ENCODE results near the gene KMT2A.

Gene KMT2A

GRCh38 chr11:118488480-118489109, 52.3 kb downstream of the KMT2A start:
- Histone ChIP-seq H3K4me3 (ENCODE audit: low read depth in 1 of 2, low read length in 2 of 2) (no peak overlapping the region), H3K36me3 (ENCODE audit: insufficient read depth, low read length) (peaks cover 86% of the 10 kb centered on the region), H3K27me3 (ENCODE audit: insufficient read depth, low read length, poor library complexity) (no peaks in the 10 kb centered on the region), H3K79me2 (ENCODE audit: insufficient read depth, low read length) (no peaks in the 10 kb centered on the region; the same call in 1 of the 2 replicates), H2AFZ (ENCODE audit: low read depth, low read length) (no peak overlapping the region), H3K4me1 (ENCODE audit: insufficient read depth, low read length) (no peaks in the 10 kb centered on the region), H3K9ac (ENCODE audit: low read depth, low read length) (no peak overlapping the region), H3K27ac (ENCODE audit: low read length) (no peak overlapping the region), H3K9me3 (ENCODE audit: insufficient read depth, low read length, severe bottlenecking) (no peaks in the 10 kb centered on the region), H3K4me2 (ENCODE audit: insufficient read depth, low read length) (no peak overlapping the region), H4K20me1 (ENCODE audit: insufficient read depth, low read length) (no peaks in the 10 kb centered on the region)
- DNase-seq (peak; percentile 77), ATAC-seq (ENCODE audit: insufficient read depth, low read depth) (peak; percentile 87)
- TF ChIP-seq EZH2 (IDR thresholded peaks at IDR 0.05; ENCODE audit: borderline replicate concordance, low read depth, low read length, severe bottlenecking) = no peak
- TF ChIP-seq CTCF (IDR thresholded peaks at IDR 0.05; ENCODE audit: borderline replicate concordance, extremely low read depth, low read length, poor library complexity, severe bottlenecking) = peak; percentile 96

- no peaks in the 10 kb centered on the region for H4K20me1 ChIP-seq (ENCODE audit: insufficient read depth, low read length)
- H2AFZ ChIP-seq (ENCODE audit: low read depth, low read length) = no peak overlapping the region
- no peaks in the 10 kb centered on the region; the same call in 1 of the 2 replicates for H3K79me2 ChIP-seq (ENCODE audit: insufficient read depth, low read length)
- no peak overlapping the region for H3K9ac ChIP-seq (ENCODE audit: low read depth, low read length)
- no peak overlapping the region for H3K4me3 ChIP-seq (ENCODE audit: low read depth in 1 of 2, low read length in 2 of 2)
- ATAC-seq (ENCODE audit: insufficient read depth, low read depth) (no peak), DNase-seq (no peak)
- no peak overlapping the region for H3K27ac ChIP-seq (ENCODE audit: low read length)
- no peaks in the 10 kb centered on the region for H3K27me3 ChIP-seq (ENCODE audit: insufficient read depth, low read length, poor library complexity)
- TF ChIP-seq EZH2 (IDR thresholded peaks at IDR 0.05; ENCODE audit: borderline replicate concordance, low read depth, low read length, severe bottlenecking) = no peak
- no peak for TF ChIP-seq CTCF (IDR thresholded peaks at IDR 0.05; ENCODE audit: borderline replicate concordance, extremely low read depth, low read length, poor library complexity, severe bottlenecking)
- H3K36me3 ChIP-seq (ENCODE audit: insufficient read depth, low read length) = peaks cover 89% of the 10 kb centered on the region
- H3K4me2 ChIP-seq (ENCODE audit: insufficient read depth, low read length) = no peak overlapping the region
- H3K4me1 ChIP-seq (ENCODE audit: insufficient read depth, low read length) = no peaks in the 10 kb centered on the region
- no peaks in the 10 kb centered on the region for H3K9me3 ChIP-seq (ENCODE audit: insufficient read depth, low read length, severe bottlenecking)
Observed at GRCh38 chr11:118491041-118491440, 54.7 kb downstream of the KMT2A start.

- Histone ChIP-seq H3K9ac (ENCODE audit: low read depth, low read length) (no peak overlapping the region), H2AFZ (ENCODE audit: low read depth, low read length) (no peak overlapping the region), H3K36me3 (ENCODE audit: insufficient read depth, low read length) (peaks cover 97% of the 10 kb centered on the region), H3K4me2 (ENCODE audit: insufficient read depth, low read length) (no peak overlapping the region), H3K27me3 (ENCODE audit: insufficient read depth, low read length, poor library complexity) (no peaks in the 10 kb centered on the region), H4K20me1 (ENCODE audit: insufficient read depth, low read length) (no peaks in the 10 kb centered on the region), H3K4me1 (ENCODE audit: insufficient read depth, low read length) (no peaks in the 10 kb centered on the region), H3K9me3 (ENCODE audit: insufficient read depth, low read length, severe bottlenecking) (no peaks in the 10 kb centered on the region), H3K27ac (ENCODE audit: low read length) (no peak overlapping the region), H3K79me2 (ENCODE audit: insufficient read depth, low read length) (no peaks in the 10 kb centered on the region), H3K4me3 (ENCODE audit: low read depth in 1 of 2, low read length in 2 of 2) (no peak overlapping the region)
- TF ChIP-seq EZH2 (IDR thresholded peaks at IDR 0.05; ENCODE audit: borderline replicate concordance, low read depth, low read length, severe bottlenecking) (no peak), CTCF (IDR thresholded peaks at IDR 0.05; ENCODE audit: borderline replicate concordance, extremely low read depth, low read length, poor library complexity, severe bottlenecking) (no peak)
- DNase-seq (no peak), ATAC-seq (ENCODE audit: insufficient read depth, low read depth) (no peak)
Observed at GRCh38 chr11:118497831-118498230, 61.5 kb downstream of the KMT2A start.

All from DND-41 (cell line).